WI38 (cell line): ENCODE measurements around the gene MGLL.

Experiments
- H3K4me3 ChIP-seq: 2 replicates; pipeline ENCODE4 v1.5.1; 2011; ENCODE audit warnings: low read depth, mild to moderate bottlenecking, control low read depth, low read length
- TF ChIP-seq, protein P1 (sequence below): IDR thresholded peaks from 2 replicates; pipeline ENCODE4 v1.5.1; 2012; ENCODE audit warnings: low read depth, mild to moderate bottlenecking, control low read depth, low read length

MGLL gene

DNA sequence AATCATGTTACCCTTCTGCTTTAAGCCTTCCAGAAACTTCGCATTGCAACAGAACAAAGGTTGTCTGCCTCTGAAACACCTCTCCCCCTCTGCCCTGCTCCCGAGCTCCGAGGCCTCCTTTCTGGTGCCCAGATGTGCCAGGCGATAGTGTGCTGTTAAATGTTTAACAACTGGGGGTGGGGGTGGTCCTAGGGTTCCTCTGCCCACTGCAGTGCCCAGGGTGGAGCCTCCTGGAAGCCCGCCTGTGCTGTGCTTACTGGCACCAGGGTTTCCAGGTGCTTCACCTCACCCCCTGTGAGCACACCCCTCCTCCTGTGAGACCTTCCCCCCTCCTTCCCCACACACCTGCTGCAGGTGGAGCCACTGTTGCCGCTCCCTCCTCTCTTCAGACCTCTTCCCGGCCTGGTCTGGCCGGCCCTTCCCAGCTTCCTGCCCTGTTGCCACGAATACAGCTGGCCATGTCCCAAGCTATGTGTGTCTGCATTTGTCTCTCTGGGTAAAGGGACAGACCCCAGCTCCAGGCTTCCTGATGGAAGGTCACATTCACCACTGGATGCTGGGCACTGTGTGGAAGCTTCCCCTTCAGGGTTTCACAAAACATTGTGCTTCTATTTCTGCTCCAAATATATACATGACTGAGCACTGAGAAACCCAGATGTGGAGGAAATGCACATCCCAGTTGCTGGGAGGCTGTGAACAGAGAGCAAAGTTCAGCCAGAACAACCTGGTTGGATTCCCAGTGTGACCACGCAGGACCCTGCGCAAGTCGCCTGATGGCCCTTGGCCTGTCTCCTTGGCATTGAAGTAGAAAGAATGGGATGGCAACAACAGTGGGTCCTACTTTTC, 37.2 kb downstream of the MGLL start:
- TF ChIP-seq, protein P1, sequence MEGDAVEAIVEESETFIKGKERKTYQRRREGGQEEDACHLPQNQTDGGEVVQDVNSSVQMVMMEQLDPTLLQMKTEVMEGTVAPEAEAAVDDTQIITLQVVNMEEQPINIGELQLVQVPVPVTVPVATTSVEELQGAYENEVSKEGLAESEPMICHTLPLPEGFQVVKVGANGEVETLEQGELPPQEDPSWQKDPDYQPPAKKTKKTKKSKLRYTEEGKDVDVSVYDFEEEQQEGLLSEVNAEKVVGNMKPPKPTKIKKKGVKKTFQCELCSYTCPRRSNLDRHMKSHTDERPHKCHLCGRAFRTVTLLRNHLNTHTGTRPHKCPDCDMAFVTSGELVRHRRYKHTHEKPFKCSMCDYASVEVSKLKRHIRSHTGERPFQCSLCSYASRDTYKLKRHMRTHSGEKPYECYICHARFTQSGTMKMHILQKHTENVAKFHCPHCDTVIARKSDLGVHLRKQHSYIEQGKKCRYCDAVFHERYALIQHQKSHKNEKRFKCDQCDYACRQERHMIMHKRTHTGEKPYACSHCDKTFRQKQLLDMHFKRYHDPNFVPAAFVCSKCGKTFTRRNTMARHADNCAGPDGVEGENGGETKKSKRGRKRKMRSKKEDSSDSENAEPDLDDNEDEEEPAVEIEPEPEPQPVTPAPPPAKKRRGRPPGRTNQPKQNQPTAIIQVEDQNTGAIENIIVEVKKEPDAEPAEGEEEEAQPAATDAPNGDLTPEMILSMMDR, result no peak
- H3K4me3 ChIP-seq, result no peak overlapping the region

DNA sequence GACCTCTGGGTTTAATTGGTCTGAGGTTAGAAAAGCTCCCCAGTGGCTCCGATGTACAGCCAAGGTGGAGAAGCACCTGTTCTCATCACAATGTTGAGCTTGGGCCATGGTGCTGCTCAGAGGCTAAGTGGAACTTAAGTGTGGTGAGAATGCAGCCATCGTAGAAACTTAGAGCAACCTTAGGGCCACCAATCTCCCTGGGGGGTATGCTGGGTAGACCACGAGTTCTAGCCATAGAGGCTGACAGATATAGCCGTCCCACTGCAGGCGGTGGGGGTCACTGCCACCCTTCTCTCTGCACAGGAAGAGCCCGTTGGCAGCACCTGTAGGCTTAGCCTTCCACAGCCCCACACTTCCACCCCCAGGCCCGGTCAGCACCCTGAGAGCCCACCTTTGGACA, 38.0 kb downstream of the MGLL start:
- TF ChIP-seq, protein P1, result no peak
- H3K4me3 ChIP-seq, result no peak overlapping the region

DNA sequence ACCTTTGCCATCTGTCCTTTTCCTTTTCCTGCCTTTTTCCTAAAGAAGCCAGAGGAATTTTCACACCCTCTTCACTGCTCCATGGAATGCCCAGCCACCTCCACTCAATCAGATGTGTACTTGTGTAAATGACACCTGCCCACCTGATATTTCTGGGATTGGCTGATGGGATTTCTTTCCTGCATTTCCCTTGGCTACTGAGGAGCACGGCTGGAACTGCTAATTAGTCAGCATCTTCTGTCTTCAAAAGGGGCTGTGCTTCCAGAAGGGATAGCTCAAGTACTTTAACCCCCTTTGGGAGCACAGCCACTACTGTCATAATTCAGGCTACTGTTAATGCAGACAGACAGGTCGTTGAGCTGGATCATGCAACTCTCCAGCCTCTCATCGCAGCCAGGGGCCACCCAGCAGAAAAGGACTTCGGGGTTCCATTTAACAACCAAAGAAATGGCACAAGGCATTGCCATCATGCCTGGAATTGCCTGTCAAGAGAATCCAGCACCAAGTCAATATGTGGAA, 38.6 kb downstream of the MGLL start:
- TF ChIP-seq, protein P1, result no peak

DNA sequence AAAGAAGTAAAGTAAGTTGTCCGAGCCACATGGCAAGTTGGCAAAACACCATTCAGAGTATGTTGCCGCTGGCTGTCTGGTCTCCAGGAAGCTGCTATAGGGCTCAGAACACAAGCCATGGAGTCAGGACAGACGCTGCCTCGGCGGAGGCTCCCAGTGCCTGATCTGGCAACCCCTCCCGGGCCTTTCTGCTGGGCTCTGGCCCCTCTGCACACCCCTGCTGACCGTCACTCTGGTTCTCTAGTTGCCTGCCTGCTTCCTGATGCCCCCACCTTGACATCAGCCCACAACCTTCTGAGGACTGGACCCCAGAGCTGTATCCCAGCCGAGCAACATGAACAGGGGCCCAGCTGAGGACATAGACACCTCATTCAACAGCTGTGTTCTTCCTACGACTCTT, 39.1 kb downstream of the MGLL start:
- TF ChIP-seq, protein P1, result no peak
- H3K4me3 ChIP-seq, result no peak overlapping the region

More for the DNA sequence above, 38.6 kb downstream of the MGLL start:
- H3K4me3 ChIP-seq, result no peak overlapping the region

DNA sequence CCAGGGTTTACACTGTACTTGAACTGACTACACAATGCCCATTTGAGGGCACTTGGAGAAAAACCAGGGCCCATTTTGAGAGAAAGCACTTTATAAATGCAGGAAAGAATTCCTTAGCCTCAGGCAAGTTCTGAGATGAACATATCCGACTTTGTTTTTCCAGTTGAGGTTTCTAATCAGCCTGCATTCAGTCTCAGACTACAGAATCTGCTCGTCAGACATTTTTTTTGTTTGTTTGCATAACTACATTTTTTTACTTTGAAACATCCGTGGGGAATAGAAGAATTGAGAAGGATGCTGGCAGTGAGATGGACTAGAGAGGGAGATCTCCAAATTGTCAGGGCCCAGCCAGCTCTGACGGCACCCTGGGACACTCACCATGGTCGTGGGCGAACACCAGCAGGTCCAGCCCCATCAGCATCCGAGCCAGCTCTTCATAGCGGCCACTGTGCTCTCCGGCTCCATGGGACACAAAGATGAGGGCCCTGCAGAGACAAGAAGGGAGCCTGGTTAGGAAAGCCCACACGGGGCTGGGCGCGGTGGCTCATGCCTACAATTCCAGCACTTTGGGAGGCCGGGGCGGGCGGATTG, 40.8 kb downstream of the MGLL start:
- no peak overlapping the region for H3K4me3 ChIP-seq
- TF ChIP-seq, protein P1, result no peak

DNA sequence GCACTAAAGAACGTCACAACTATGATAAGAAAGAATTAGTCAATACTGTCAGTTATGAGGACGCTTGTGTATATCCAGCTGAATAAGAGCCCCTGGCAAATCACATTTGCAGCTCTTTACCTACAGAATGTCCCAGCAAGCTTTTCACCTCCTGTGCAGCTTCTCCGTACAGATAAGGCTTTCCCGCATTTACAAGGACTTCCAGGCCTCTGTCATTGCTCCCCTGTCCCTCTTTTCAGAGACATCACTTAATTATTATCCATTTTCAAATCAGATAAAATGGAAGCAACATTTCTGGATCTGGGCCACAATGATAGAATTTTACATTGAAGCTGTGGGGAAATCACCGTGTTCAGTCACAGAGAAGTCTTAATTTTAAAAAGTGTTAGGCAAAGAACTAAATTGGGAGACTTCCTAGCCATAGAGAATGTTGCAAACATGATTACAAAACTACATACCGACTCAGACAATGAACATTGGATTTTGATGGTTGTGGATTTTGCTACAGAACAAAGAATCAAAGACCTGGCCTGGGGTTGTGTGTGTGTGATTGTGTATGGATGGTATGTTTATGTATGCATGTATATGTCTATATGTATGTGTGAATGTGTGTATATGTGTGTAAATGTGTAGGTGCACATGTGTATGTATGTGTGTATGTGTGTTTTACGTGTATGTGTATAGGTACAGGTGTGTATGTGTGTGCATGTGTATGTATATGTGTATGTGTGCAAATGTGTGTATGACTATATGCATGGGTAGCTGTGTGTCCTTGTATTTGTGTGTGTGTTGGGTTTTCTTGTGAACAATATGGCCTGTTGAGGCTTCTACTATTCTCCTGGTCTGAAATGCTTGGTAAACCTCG, 41.5 kb downstream of the MGLL start:
- TF ChIP-seq, protein P1, result no peak
- H3K4me3 ChIP-seq, result no peak overlapping the region

DNA sequence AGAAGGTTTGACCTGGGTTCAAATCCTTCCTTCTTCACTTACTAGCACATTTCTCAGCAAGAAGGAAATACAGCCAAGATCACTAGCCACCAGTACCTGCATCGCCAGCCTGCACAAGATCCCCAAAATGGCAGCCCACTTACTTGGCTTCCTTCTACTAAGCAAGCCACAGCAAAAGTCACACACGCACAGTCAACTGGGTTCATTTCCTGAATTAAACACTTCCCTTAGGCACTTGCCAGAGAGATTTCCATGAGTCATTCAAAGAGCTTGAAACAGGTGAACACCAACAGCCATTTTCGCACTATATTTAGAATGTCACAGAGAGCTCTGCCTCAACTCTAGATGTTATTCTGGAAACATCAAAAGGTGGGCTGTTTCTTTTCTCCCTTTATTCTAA, 42.6 kb downstream of the MGLL start:
- H3K4me3 ChIP-seq, result no peak overlapping the region
- TF ChIP-seq, protein P1, result no peak
